GM06990 (cell line): Measurements from ENCODE around the gene DNAH3.

Source experiments
- DNase-seq: peaks from one replicate; pipeline ENCODE4 v3.0.0-alpha.2; 2011; ENCODE audit not compliant: insufficient read length; ENCODE audit errors: extremely low read depth
- H3K27me3 ChIP-seq: replicated peaks from 2 replicates; pipeline ENCODE4 v1.6.0; 2011; ENCODE audit warnings: low read length; ENCODE audit not compliant: control insufficient read depth, insufficient read depth
- H3K36me3 ChIP-seq: 2 replicates; pipeline ENCODE4 v1.5.1; 2011; ENCODE audit warnings: low read length; ENCODE audit not compliant: control insufficient read depth, insufficient read depth
- H3K4me3 ChIP-seq: replicated peaks from 2 replicates; pipeline ENCODE4 v1.5.1; 2011; ENCODE audit warnings: low read depth, mild to moderate bottlenecking, control low read depth, low read length
- CTCF ChIP-seq: IDR thresholded peaks from 2 replicates; pipeline ENCODE4 v1.5.1; 2011; ENCODE audit warnings: low read length, control low read depth, mild to moderate bottlenecking, inconsistent platforms; ENCODE audit not compliant: insufficient read depth, poor library complexity, severe bottlenecking

DNAH3 gene

GRCh38 chr16:21184834-21185233 is 34.2 kb upstream of the DNAH3 start:
- DNase-seq: no peak
- TF ChIP-seq CTCF: no peak
- no peaks in the 10 kb centered on the region for H3K27me3 ChIP-seq
- no peak overlapping the region for H3K4me3 ChIP-seq
- H3K36me3 ChIP-seq: peaks cover 6% of the 10 kb centered on the region

DNA sequence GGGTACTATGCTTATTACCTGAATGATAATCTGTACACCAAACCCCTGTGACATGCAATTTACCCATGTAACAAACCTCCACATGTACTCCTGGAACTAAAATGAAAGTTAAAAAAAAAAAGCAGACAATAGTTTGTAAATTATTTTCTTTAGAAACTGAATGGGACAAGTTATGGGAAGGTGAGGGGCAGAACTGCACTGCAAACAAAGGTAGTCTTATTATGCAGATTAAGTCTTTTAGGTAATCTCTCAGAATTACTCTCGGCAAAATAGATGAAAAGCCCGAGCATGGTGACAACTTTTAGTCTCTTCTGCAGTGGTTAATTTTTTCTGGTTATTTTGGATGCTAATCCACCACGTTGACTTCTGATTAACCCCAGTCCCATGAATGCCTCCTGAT is 33.3 kb upstream of the DNAH3 start:
- no peak for TF ChIP-seq CTCF
- H3K4me3 ChIP-seq: no peak overlapping the region
- no peaks in the 10 kb centered on the region for H3K27me3 ChIP-seq
- no peak for DNase-seq
- H3K36me3 ChIP-seq: peaks cover 10% of the 10 kb centered on the region

DNA sequence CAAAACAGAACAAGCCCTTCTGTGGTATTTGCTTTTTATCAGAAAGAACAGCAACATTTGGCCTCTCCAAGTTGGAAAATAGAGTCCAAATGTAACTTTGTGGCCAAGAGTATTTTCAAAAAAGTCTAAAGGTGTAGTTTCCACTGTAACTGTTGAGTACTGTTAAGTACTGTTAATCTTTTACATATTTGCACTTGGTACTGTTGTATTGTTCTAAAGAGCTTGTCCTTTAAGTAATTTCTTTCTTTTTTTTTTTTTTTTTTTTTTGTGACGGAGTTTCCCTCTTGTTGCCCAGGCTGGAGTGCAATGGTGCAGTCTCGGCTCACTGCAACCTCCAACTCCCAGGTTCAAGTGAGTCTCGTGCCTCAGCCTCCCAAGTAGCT is 29.3 kb upstream of the DNAH3 start:
- Histone ChIP-seq H3K4me3 (no peak overlapping the region), H3K27me3 (no peaks in the 10 kb centered on the region), H3K36me3 (peaks cover 10% of the 10 kb centered on the region)
- no peak for DNase-seq
- no peak for TF ChIP-seq CTCF

DNA sequence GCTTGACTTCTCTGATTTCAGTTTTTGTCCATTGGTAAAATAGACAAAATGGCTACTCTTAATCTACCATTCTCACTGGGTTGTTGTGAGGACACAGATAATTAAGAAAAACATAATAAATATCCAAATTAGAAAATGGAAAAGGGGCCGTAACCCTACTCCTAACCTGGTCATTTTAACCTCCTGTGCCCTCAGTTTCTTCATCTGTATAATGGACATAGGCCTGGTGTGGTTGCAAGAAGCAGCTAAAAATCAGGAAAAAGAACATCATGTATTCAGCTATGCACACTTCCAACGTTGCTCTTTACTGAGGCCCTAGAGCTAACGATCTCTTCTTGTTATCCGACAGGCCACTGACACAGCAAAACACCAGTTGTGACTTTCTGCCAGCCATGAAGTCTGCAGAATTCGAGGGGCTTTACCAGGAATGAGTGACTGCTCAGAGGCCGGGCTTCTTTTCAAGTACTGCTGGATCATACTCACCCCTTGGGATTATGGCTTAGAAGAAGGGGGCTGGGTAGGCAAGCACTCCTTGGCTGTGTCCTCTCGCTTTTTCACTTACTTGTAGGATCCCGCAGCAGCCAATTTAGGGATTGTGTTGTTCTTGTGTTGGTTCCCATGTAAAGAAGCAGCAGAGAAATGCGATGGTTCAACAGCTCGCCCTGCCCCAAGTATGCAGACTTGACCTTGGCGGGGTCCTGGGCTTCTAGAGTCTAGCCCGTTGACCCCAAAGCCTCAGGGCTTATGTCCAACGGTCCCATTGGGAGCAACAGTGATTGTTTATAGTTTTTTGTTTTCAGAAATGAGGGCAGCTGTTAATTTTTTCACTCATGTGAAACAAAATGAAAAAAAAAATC is 28.7 kb upstream of the DNAH3 start:
- no peaks in the 10 kb centered on the region for H3K27me3 ChIP-seq
- TF ChIP-seq CTCF: no peak
- DNase-seq: no peak
- no peak overlapping the region for H3K4me3 ChIP-seq
- H3K36me3 ChIP-seq: peaks cover 10% of the 10 kb centered on the region

GRCh38 chr16:21175397-21175796 is 24.8 kb upstream of the DNAH3 start:
- no peak for DNase-seq
- H3K27me3 ChIP-seq: no peaks in the 10 kb centered on the region
- H3K36me3 ChIP-seq: peaks cover 4% of the 10 kb centered on the region
- H3K4me3 ChIP-seq: no peak overlapping the region
- TF ChIP-seq CTCF: no peak
